Measurements from ENCODE around the gene TMPRSS4. TPM values are rescaled to one million over a fixed set of nuclear protein-coding genes. Genes with fewer than 3 reads are reported as not detected.

Gene TMPRSS4
- total RNA-seq, 1 experiment from 2014 or later = not detected

DNA sequence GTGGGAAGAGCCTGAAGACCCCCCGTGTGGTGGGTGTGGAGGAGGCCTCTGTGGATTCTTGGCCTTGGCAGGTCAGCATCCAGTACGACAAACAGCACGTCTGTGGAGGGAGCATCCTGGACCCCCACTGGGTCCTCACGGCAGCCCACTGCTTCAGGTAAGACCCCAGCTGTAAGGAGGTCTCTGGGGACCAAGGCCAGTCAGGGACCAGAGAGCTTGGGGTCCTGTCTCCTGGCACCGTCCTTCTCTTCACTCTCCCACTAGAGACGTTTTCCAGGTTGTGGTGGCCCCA lies 34.8 kb downstream of the TMPRSS4 start:
- no peak overlapping the region for H2AFZ ChIP-seq (ENCODE audit: low read length)
- no peak overlapping the region for H2AK5ac ChIP-seq (ENCODE audit: insufficient read length, low read length)
- no peak overlapping the region for H3T11ph ChIP-seq (ENCODE audit: low read length)
- H3K56ac ChIP-seq (ENCODE audit: insufficient read length, low read depth, low read length) = no peak overlapping the region
- H4K8ac ChIP-seq (replicated peaks; ENCODE audit: insufficient read length, low read depth, low read length) = no peak overlapping the region
- no CpG with 5 or more reads among the region's 6 CpGs for WGBS (ENCODE audit: extremely low coverage, insufficient read length, low lambda C conversion rate)
- H3K36me3 Mint-ChIP-seq (ENCODE audit: insufficient read depth in 1 of 3, low read depth in 3 of 3) = no peaks in the 10 kb centered on the region; a peak in 1 of 7 replicates
- H3K23ac ChIP-seq (ENCODE audit: insufficient read length, low read depth, low read length) = no peak overlapping the region
- H3K9me3 Mint-ChIP-seq = no peaks in the 10 kb centered on the region
- H3K27ac ChIP-seq (ENCODE audit: insufficient read length, low read depth, low read length) = no peak overlapping the region
- H4K5ac ChIP-seq (ENCODE audit: insufficient read length, low read depth, low read length) = no peak overlapping the region
- no peaks in the 10 kb centered on the region for H3K23me2 ChIP-seq (ENCODE audit: insufficient read length, low read depth, low read length, poor library complexity, severe bottlenecking)
- no peak overlapping the region for H3K9ac ChIP-seq (ENCODE audit: extremely low read depth, insufficient read length, low read length)
- H2BK5ac ChIP-seq (ENCODE audit: insufficient read length, low read length) = no peak overlapping the region
- H4K91ac ChIP-seq (ENCODE audit: insufficient read length, low read depth, low read length) = no peak overlapping the region
- H2BK20ac ChIP-seq (ENCODE audit: low read depth, low read length, poor library complexity, severe bottlenecking) = no peak overlapping the region
- no peak overlapping the region for H2BK15ac ChIP-seq (ENCODE audit: low read depth, low read length)
- H3K27ac Mint-ChIP-seq = no peak overlapping the region
- no peak overlapping the region for H3K18ac ChIP-seq (ENCODE audit: insufficient read length, low read depth, low read length)
- peaks cover 6% of the 10 kb centered on the region for H3K27me3 Mint-ChIP-seq (ENCODE audit: low read depth)
- DNase-seq = no peak
- H2BK120ac ChIP-seq (ENCODE audit: low read depth, low read length, poor library complexity, severe bottlenecking) = no peak overlapping the region
- no peaks in the 10 kb centered on the region for H4K20me1 ChIP-seq (ENCODE audit: control insufficient read depth, insufficient read depth, insufficient read length)
- no peak overlapping the region for H3K4ac ChIP-seq (ENCODE audit: low read depth, low read length)
- H2BK12ac ChIP-seq (ENCODE audit: insufficient read length, low read depth, low read length) = no peak overlapping the region
- no peak overlapping the region for H3K4me3 Mint-ChIP-seq
- TF ChIP-seq, protein P1, sequence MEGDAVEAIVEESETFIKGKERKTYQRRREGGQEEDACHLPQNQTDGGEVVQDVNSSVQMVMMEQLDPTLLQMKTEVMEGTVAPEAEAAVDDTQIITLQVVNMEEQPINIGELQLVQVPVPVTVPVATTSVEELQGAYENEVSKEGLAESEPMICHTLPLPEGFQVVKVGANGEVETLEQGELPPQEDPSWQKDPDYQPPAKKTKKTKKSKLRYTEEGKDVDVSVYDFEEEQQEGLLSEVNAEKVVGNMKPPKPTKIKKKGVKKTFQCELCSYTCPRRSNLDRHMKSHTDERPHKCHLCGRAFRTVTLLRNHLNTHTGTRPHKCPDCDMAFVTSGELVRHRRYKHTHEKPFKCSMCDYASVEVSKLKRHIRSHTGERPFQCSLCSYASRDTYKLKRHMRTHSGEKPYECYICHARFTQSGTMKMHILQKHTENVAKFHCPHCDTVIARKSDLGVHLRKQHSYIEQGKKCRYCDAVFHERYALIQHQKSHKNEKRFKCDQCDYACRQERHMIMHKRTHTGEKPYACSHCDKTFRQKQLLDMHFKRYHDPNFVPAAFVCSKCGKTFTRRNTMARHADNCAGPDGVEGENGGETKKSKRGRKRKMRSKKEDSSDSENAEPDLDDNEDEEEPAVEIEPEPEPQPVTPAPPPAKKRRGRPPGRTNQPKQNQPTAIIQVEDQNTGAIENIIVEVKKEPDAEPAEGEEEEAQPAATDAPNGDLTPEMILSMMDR (conservative IDR thresholded peaks at IDR 0.05) = no peak
- no peaks in the 10 kb centered on the region for H3K79me2 ChIP-seq (ENCODE audit: insufficient read depth, low read length)
- no peaks in the 10 kb centered on the region for H3K9me3 ChIP-seq (ENCODE audit: control insufficient read depth, low read depth, low read length)
- peaks cover 9 to 19% of the 10 kb centered on the region in 2 experiments for H3K4me1 Mint-ChIP-seq
- H3K79me1 ChIP-seq (ENCODE audit: insufficient read depth, low read depth, low read length, poor library complexity, severe bottlenecking) = no peaks in the 10 kb centered on the region
- no peak overlapping the region for H3K14ac ChIP-seq (ENCODE audit: insufficient read depth, low read length)
- 0 out of 2 replicates have a peak, but pooled peaks cover 3% of the 10 kb centered on the region for H3K4me1 ChIP-seq (ENCODE audit: insufficient read depth, low read length)
- no peaks in the 10 kb centered on the region for H3K27me3 ChIP-seq (ENCODE audit: insufficient read depth, low read length)
- H3K4me2 ChIP-seq (ENCODE audit: insufficient read depth, insufficient read length, low read length) = no peak overlapping the region
